ENCODE data around the gene DUOXA2.

The DUOXA2 gene

DNA sequence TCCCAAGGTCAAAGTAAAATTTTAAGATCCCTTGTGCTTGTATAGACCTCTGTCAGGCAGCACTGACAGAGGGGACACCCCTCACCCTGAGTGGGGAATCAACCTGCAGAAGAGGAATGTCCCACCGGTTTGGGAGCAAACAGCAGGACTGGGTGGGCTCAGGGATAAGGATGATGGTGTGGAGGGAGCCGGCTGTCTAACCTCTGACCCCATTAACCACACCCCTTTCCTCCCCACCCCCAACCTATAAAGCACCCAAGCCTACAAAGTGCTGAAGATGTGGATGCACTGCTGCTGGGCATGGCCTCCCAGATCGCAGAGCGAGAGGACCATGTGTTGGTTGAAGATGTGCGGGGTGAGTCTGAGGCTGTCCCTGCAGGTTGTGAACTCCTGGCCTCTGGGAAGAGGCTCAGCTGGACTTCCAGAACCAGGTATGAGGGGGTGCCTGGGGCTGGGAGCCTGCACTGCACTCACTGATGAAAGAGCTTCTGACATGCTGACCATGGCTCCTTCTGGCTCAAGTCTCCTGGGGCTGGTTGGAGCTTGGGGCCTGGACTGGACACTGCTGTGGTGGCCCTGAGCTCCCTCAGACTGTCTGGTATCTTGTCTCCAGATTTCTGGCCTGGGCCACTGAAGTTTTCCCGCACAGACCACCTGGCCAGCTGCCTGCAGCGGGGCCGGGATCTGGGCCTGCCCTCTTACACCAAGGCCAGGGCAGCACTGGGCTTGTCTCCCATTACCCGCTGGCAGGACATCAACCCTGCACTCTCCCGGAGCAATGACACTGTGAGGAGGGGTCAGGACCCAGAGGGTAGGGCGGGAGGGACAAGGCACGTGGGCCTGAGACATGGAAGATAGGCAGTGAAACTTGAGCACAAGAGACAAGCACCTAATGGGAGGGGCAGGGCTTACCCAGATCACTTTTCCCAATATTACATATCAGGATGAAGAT, 25.0 kb downstream of the DUOXA2 start:
- DNase-seq = no peak

DNA sequence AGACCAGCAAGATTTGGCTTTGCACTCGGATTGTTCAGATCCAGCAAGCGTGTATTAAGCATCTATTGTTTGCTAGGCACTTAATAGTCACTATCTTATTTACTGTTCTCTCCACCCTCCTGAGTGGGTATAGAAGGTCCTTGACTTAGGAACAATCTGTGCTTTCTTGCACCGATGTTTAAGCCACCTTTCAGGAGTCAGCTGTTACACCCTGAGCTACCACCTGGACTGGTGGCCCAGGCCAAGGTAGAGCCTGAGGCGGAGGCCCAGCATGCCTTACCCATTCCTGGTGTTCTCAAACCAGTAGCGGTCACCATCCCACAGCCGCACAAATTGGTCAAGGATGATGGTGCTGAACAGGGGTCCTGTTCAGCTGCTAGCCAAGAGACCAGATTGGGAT, 25.6 kb downstream of the DUOXA2 start:
- DNase-seq = no peak

DNA sequence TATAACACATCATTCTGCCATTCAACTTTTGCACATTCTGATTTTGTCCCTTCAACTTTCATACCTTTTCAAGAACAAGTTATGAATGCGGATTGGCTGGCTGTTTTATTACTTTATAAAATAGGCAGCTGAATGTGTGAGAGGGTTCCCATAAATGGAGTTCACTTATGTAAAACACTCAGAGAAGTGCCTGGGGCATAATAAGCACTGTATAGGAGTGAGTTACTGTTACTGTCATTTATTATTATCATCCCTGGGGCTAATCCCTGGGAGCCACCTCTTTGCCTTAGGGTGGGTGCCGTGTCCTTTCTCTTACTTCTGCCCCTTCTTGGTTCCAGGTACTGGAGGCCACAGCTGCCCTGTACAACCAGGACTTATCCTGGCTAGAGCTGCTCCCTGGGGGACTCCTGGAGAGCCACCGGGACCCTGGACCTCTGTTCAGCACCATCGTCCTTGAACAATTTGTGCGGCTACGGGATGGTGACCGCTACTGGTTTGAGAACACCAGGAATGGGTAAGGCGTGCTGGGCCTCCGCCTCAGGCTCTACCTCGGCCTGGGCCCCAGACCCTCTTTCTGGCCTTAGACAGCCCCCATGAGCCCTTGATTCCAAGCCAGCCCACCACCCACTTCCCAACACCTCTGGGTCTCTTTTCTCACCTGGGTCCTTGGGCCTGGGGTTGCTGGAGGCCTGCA, 26.6 kb downstream of the DUOXA2 start:
- no peak for DNase-seq

DNA sequence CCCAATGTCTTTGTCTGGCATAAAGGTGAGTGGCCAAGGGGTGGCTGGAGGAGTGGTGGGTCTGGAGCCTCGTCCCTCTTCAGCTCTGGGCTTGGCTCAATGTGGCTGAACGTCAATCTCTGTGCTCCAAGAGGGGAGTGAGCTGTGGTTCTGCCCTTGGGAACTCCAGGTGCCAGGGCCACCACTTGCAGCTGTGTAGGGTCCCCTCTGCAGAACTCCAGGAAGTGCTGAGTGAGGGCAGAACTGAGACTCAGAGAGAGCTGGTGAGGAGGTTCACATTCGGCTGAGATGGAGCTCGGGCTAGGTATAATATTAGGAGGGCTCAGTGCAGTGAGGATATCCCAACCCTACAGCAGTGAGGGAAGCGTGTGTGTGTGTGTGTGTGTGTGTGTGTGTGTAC, 27.3 kb downstream of the DUOXA2 start:
- DNase-seq = no peak

DNA sequence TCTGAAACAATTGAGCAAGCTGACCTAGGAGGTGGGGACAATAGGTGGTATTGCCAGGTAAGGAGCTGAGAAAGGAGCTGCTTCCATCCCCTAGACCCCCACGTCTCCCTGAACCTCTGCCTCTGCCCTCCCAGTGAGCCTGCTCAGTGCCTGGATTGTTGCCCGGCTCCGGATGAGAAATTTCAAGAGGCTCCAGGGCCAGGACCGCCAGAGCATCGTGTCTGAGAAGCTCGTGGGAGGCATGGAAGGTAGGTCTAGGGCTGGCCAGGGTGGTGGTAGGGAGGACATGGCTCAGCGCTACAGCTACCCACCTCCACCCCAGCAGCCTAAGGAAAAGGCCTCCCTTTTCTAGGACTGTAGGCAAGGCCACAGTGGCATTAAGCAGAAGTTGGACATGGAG, 28.9 kb downstream of the DUOXA2 start:
- no peak for DNase-seq

DNA sequence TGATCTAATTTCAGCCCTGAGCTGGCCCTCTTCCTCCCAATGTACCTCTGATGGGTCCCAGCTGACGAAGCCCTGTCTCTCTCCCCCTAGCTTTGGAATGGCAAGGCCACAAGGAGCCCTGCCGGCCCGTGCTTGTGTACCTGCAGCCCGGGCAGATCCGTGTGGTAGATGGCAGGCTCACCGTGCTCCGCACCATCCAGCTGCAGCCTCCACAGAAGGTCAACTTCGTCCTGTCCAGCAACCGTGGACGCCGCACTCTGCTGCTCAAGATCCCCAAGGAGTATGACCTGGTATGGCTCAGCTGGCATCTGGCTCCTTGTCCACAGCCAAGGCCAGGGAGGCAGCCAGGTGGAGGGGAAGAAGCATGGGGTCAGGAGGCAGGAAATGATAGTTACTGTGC, 29.8 kb downstream of the DUOXA2 start:
- no peak for DNase-seq

DNA sequence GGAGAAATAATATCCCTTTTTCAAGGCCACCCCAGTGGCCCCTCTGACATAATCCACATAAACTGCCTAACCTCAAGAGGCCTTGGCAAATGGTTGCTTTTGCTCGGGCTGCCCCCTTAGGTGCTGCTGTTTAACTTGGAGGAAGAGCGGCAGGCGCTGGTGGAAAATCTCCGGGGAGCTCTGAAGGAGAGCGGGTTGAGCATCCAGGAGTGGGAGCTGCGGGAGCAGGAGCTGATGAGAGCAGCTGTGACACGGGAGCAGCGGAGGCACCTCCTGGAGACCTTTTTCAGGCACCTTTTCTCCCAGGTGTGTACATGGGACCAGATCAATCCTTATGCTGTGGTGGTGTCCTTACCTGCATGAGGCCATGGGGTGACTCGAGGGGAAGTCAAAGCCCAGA, 30.6 kb downstream of the DUOXA2 start:
- DNase-seq = no peak

DNA sequence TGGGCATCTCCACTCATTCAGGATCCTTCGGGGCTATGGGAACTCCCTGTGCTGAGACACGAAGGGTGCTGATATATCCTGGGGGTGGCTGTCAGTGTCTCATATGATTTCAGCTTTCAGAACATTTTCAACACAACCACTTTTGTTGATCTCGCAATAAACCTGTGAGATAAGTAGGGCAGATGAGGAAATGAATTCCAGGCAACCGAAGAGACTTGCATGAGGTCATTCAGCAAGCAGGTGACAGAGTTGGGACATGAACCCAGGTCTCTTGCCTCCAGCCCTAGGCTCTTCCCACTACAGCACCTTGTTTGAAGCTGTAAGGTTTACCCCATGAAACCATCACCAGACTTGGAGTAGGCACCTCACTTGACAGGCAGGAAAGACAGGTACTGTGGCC, 32.3 kb downstream of the DUOXA2 start:
- no peak for DNase-seq

DNA sequence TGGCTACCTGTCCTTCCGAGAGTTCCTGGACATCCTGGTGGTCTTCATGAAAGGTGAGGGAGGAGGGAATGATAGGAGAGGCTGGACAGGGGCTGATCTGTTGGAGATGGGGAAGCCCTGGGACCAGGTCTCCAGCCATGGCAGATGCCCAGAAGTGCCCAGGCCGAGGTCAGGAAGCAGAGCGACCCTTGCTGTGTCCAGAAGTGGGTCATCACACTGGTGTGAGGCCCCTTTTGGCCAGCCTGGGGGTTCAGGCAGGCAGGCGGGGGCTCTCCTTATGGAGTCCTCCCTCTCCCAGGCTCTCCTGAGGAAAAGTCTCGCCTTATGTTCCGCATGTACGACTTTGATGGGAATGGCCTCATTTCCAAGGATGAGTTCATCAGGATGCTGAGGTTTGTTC, 33.5 kb downstream of the DUOXA2 start:
- no peak for DNase-seq

DNA sequence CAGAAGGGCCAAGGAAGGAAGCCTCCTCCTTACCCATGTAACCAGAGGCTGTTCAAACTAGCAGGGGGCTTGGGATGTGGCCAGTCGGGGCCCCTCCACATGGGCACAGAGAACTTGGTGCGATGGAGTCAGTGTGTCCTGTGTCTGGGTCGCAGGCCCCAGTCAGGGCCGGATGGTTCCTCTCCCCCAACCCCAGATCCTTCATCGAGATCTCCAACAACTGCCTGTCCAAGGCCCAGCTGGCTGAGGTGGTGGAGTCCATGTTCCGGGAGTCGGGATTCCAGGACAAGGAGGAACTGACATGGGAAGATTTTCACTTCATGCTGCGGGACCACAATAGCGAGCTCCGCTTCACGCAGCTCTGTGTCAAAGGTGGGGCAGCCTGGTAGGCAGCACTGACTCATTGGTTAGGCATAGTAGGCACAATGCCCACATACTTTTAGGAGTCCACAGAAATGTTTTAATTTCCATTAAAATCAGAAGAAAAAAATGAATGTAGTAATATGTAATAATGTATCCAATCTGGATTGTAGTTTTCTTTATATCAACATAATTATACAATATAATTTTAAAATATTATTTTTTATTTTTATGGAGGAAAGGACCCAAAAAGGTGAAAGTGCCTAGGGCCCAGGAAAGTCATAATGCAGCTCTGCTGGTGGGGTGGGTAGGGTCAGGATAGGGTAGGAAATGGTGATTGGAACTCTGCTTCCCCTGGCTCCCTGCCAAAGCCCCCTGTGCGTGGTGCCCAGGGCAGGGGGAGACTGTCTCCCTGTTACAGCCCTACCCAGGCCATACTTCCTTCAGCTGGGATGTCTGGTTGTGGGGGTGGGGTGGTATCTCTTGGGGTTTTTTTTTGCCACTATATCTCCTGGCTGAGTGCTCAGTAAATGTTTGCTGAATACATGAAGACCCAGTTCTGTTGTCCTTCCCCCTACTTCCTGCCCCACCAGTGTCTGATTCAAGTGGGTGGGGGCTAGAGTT, 34.2 kb downstream of the DUOXA2 start:
- no peak for DNase-seq

DNA sequence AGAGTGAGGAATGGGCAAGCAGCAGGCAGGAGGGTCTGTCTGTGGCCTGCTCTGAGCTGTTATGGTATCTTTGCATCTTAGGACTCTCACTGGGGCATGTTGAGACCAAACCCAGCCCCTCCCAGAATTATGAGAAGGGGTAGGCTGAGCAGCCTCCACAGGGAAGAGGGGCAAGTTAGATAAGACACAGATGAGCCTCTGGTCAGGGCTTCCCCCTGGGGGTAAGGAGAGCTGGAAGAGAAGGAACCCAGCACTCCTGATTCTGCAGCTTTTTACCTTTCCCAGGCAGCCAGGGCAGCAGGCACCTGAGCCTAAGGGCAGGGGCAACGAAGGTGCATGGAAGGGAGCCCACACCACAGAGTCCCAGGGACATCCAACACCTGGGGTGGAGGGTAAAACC, 34.9 kb downstream of the DUOXA2 start:
- DNase-seq = peak; percentile 71

DNA sequence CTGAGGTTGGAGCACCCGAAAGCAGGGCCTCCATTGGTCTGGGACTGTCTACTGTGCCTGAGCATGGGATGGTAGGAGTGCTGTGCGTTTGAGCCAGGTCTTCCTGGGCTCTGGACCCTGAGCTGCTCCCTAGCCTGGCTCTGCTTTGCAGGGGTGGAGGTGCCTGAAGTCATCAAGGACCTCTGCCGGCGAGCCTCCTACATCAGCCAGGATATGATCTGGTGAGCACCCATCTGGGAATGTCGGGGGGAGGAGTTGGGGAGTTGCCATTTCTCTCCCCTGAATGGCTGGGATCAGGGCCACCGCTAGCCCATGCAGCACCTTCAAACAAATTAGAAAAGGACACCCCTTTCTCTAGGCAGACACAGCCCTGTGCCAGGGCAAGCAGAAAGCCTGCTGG, 36.4 kb downstream of the DUOXA2 start:
- no peak for DNase-seq

DNA sequence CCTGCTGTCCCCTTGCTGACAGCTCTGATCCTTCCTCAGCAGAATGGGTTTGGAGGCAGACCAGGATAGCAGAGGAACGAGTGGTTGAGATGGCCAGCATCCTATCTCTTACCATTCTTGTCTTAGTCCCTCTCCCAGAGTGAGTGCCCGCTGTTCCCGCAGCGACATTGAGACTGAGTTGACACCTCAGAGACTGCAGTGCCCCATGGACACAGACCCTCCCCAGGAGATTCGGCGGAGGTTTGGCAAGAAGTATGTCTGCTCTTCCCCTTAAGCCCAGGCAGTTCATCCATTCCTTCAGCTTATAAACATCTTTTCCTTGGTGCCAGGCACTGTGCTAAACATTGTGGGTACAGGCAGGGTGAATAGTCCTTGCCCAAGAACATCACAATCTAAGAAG, 36.9 kb downstream of the DUOXA2 start:
- DNase-seq = no peak

DNA sequence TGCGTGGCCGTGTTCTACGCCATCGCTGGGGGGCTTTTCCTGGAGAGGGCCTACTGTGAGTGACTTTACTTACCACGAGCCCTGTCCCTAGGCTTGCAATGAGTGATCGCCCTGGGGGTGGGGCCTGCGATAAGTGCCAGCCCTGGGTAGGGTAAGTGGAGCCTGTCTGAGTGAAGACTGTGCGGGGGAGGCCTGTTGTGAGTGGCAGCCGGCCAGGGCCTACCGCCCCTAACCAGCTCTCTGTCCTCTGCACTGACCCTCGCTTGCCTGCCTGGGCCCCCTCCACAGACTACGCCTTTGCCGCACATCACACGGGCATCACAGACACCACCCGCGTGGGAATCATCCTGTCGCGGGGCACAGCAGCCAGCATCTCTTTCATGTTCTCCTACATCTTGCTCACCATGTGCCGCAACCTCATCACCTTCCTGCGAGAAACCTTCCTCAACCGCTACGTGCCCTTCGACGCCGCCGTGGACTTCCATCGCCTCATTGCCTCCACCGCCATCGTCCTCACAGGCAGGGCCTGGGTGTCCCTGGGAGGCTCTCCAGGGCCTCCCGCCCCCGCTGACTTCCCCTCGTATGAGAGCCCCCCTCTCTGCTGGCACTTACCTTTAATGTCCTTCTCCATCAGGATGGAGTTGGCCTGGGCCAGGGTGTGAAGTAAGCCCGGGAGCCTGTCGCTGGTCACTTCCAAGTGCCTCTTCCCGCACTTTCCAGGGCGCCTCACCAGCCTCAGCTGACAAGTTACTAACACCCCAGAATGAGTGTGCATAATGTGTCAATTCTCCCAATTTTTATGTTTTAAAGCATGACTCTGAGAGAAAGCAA, 38.1 kb downstream of the DUOXA2 start:
- no peak for DNase-seq

DNA sequence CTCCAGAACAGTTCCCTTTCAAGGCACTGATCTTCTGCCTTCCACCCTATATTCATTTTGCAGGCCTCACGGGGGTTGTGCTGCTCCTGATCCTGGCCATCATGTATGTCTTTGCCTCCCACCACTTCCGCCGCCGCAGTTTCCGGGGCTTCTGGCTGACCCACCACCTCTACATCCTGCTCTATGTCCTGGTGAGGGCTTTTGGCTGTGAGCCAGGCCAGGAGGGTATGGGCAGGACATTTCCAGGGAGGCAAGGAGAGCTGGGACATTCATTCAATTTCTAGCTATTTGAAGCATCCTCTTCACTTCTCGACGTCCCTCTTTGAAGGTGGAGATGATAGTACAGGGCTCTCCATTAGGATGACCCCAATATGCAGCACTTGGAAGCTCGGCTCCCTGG, 41.6 kb downstream of the DUOXA2 start:
- no peak for DNase-seq

DNA sequence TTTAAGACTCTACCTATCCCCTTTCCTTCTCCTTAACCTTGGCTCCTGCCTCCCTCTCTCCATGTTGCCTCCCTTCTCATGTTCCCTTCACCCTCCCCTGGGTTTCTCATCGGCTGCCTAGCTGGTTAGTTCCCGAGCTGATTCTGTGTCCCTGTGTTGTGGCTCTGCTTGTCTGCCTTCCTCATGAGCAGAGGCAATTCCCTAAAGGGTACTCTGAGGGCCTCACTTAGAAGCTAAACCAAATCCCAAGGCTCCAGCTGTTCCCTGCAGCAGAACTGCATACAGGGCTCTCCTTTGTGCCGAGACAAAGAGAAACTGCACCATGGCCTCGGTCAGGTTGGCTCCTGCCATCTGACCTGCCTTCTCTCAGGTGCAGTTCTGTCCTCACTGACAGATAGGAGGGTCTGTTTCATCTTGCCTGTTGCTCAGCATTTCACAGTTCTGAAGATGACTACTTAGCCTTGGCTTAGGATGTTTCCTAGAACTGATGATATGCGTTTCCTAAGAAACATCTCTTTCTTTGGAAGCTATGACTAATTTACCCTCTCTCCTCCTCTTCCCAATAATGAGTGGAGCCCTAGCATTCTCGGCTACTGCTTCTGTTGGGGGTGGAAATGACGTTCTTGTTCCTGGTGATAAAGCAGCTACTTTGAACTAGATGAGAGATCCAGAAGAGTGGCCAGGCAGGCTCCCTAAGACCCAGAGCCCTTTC, 42.8 kb downstream of the DUOXA2 start:
- no peak for DNase-seq

DNA sequence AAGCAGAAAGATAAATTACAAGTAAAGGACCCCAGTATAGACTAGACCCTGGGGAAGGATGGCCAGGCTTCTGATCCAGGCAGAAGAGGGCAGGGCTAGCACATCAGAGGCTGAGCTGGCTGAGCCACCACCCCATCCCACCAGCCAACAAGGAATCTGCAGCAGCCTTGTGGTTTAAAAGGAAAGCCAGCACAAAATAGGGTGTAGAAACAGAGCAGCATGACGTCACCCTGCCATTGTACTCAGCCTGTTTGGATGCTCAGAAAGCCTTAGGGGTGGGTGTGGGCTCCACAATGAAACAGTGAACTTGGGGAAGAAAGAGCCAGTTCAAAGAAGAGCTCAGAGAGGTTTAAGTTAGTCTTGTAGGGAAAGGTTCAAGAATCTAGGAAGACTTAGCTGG, 43.8 kb downstream of the DUOXA2 start:
- peak; percentile 91 for DNase-seq

DNA sequence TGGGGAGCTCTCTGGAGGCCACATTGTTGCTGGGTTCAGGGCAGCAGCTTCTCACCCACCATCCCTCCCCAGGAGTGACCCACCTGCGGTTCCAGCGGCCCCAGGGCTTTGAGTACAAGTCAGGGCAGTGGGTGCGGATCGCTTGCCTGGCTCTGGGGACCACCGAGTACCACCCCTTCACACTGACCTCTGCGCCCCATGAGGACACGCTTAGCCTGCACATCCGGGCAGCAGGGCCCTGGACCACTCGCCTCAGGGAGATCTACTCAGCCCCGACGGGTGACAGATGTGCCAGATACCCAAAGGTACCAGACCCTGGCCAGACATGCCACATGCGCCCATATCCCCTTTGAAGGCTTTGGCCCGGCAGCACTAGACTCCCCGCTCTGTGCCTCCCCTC, 47.5 kb downstream of the DUOXA2 start:
- no peak for DNase-seq

DNA sequence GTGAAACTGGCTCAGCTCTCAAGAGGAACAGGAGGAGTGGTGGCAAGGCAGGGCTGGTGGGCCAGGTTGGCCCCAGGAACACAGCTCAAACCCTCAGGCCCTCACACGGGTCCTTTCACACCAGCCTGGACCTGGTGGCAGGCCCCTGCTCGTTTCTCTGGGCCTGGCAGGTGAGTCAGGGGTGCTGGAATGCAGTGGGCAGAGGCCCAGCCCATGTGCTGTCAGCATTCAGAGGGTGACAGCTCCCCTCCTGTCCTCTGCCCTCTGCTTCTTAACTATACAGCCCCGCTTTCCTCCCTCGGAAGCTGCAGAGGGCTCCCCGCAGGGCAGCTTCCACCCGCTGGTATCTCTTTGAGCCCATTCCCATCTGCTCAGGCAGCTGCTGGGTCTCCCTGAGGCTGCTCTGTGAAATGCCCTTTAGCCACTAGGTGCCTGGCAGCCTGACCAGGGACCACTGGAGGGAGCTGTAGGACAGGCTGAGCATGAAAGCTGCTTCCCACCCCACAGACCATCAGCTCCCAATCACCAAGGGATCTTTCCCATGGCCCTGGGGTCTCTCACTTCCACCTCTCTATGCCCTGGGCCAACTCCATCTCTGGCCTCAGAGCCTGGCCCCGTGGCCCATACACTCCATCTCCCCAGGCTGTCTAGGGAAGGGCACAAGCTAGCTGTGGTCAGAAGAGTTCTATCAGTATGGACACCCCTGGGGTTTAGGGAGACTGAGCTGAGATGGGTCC, 48.8 kb downstream of the DUOXA2 start:
- peak; percentile 95 for DNase-seq

DNA sequence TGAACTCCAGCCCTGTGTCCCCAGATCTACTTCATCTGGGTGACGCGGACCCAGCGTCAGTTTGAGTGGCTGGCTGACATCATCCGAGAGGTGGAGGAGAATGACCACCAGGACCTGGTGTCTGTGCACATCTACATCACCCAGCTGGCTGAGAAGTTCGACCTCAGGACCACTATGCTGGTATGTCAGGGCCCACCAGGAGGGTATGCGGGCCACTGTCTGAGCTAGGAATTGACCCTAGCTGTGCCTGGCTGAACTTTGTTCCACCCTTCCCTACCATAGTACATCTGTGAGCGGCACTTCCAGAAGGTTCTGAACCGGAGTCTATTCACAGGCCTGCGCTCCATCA, 49.4 kb downstream of the DUOXA2 start:
- DNase-seq = no peak

DNA sequence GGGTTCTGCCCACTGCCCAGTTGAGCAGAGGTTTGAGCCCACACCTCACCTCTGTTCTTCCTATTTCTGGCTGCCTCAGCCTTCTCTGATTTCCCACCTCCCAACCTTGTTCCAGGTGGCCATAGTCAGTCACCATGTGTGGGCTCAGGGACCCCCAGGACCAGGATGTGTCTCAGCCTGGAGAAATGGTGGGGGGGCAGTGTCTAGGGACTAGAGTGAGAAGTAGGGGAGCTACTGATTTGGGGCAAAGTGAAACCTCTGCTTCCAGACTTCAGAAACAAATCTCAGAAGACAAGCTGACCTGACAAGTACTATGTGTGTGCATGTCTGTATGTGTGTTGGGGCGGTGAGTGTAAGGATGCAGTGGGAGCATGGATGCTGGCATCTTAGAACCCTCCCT, 50.8 kb downstream of the DUOXA2 start:
- no peak for DNase-seq

Measured in islet precursor cell (in vitro differentiated cells).